Measurements from ENCODE around the gene HOXC5. TPM values are rescaled to one million over a fixed set of nuclear protein-coding genes. Genes with fewer than 3 reads are reported as not detected.

Gene HOXC5
- total RNA-seq, 1 experiment from 2014 or later, result not detected

GRCh38 chr12:54053751-54054741, 21.2 kb downstream of the HOXC5 start, which contains the start of gene HOXC4:
HOXC4 (plus strand) TSS chr12:54053835; CDS start chr12:54053923, 88 bp downstream.
- peaks cover 2 to 18% of the 10 kb centered on the region in 2 experiments; a peak in 2 of 5 replicates for H3K9me3 Mint-ChIP-seq
- WGBS (ENCODE audit: extremely low coverage, insufficient read length, low lambda C conversion rate), result no CpG with 5 or more reads among the region's 52 CpGs
- no peaks in the 10 kb centered on the region for H3K79me2 ChIP-seq (ENCODE audit: insufficient read depth, low read length)
- DNase-seq, result no peak
- H3K4me2 ChIP-seq (ENCODE audit: insufficient read depth, insufficient read length, low read length), result peak within 1 kb of the TSS; percentile 28
- H3K27me3 ChIP-seq (ENCODE audit: insufficient read depth, low read length), result peaks cover 95% of the 10 kb centered on the region
- no peak within 1 kb of the TSS for H3K23ac ChIP-seq (ENCODE audit: insufficient read length, low read depth, low read length)
- H3K4me1 Mint-ChIP-seq, result peaks cover 9 to 74% of the 10 kb centered on the region in 2 experiments
- no peak within 1 kb of the TSS for H3K56ac ChIP-seq (ENCODE audit: insufficient read length, low read depth, low read length)
- H2BK15ac ChIP-seq (ENCODE audit: low read depth, low read length), result no peak within 1 kb of the TSS
- no peak within 1 kb of the TSS for H3K14ac ChIP-seq (ENCODE audit: insufficient read depth, low read length)
- H3K27me3 Mint-ChIP-seq (ENCODE audit: low read depth), result peaks cover 100% of the 10 kb centered on the region
- H2BK120ac ChIP-seq (ENCODE audit: low read depth, low read length, poor library complexity, severe bottlenecking), result no peak within 1 kb of the TSS
- no peak within 1 kb of the TSS for H3K27ac Mint-ChIP-seq
- H2BK5ac ChIP-seq (ENCODE audit: insufficient read length, low read length), result no peak within 1 kb of the TSS
- no peak within 1 kb of the TSS for H4K91ac ChIP-seq (ENCODE audit: insufficient read length, low read depth, low read length)
- H2AFZ ChIP-seq (ENCODE audit: low read length), result no peak within 1 kb of the TSS
- H3T11ph ChIP-seq (ENCODE audit: low read length), result no peak within 1 kb of the TSS
- H3K9ac ChIP-seq (ENCODE audit: extremely low read depth, insufficient read length, low read length), result no peak within 1 kb of the TSS
- no peak within 1 kb of the TSS for H3K27ac ChIP-seq (ENCODE audit: insufficient read length, low read depth, low read length)
- TF ChIP-seq CTCF (conservative IDR thresholded peaks at IDR 0.05), result no peak
- H3K4ac ChIP-seq (ENCODE audit: low read depth, low read length), result no peak within 1 kb of the TSS
- H3K4me3 Mint-ChIP-seq, result peak within 1 kb of the TSS; percentile 25 to 75
- H4K5ac ChIP-seq (ENCODE audit: insufficient read length, low read depth, low read length), result no peak within 1 kb of the TSS
- no peak within 1 kb of the TSS for H2BK20ac ChIP-seq (ENCODE audit: low read depth, low read length, poor library complexity, severe bottlenecking)
- no peaks in the 10 kb centered on the region for H3K79me1 ChIP-seq (ENCODE audit: insufficient read depth, low read depth, low read length, poor library complexity, severe bottlenecking)
- H3K23me2 ChIP-seq (ENCODE audit: insufficient read length, low read depth, low read length, poor library complexity, severe bottlenecking), result peaks cover 4% of the 10 kb centered on the region
- H3K9me3 ChIP-seq (ENCODE audit: control insufficient read depth, low read depth, low read length), result no peaks in the 10 kb centered on the region
- no peak within 1 kb of the TSS for H2BK12ac ChIP-seq (ENCODE audit: insufficient read length, low read depth, low read length)
- no peak within 1 kb of the TSS for H4K8ac ChIP-seq (replicated peaks; ENCODE audit: insufficient read length, low read depth, low read length)
- no peaks in the 10 kb centered on the region for H3K36me3 Mint-ChIP-seq (ENCODE audit: insufficient read depth in 1 of 3, low read depth in 3 of 3)
- no peak within 1 kb of the TSS for H2AK5ac ChIP-seq (ENCODE audit: insufficient read length, low read length)
- no peak within 1 kb of the TSS for H3K18ac ChIP-seq (ENCODE audit: insufficient read length, low read depth, low read length)
- no peaks in the 10 kb centered on the region for H3K4me1 ChIP-seq (ENCODE audit: insufficient read depth, low read length)
- H4K20me1 ChIP-seq (ENCODE audit: control insufficient read depth, insufficient read depth, insufficient read length), result no peaks in the 10 kb centered on the region
